ENCODE data around the gene CCDC178. TPM values are rescaled to one million over a fixed set of nuclear protein-coding genes. Genes with fewer than 3 reads are reported as not detected.
A peak's percentile ranks its signal among the peaks of the same experiment; 100 is the strongest.

Gene CCDC178
- total RNA-seq, 1 donor from 2014 or later = not detected

DNA sequence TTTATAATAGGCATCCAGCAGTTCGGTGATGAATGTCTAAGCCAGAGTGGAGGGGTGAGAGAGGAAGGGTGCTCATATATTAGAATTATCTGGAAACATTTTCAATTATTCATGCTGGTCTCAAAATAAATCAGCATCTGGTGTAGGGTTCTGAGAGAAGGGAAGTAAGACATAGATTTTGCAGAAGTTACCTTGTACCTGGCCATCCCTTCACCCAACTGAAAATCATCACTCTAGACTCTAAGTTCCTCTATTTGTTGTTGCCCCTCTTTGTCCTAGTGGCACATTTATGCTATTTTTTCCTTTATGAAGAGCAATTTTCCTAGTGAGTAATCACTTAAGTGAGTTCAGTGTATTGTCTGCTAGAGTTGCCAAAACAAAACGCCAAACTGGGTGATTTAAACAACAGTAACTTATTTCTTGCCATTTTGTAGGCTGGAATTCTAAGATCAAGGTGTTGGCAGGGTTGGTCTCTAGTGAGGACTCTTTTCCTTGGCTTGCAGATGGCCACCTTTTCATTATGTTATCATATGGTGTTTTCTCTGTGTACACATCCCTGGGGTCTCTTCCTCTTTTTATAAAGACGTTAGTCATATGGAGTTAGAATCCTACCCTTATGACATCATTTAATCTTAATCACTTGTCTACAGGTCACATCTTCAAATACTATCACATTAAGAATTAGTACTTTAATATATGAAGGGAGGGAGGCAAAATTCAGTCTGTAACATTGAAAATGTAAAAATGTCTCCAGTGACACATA is 537.8 kb downstream of the CCDC178 start:
- Mint-ChIP-seq H3K9me3 (ENCODE audit: unreplicated experiment) (peaks cover 4% of the 10 kb centered on the region), H3K4me3 (ENCODE audit: unreplicated experiment) (no peak overlapping the region), H3K27ac (ENCODE audit: unreplicated experiment) (no peak overlapping the region), H3K27me3 (ENCODE audit: unreplicated experiment) (peaks cover 9% of the 10 kb centered on the region), H3K36me3 (ENCODE audit: unreplicated experiment) (no peaks in the 10 kb centered on the region), H3K4me1 (ENCODE audit: unreplicated experiment) (no peaks in the 10 kb centered on the region)
- no peak for DNase-seq (ENCODE audit: extremely low spot score, unreplicated experiment)
- TF ChIP-seq, protein P1, sequence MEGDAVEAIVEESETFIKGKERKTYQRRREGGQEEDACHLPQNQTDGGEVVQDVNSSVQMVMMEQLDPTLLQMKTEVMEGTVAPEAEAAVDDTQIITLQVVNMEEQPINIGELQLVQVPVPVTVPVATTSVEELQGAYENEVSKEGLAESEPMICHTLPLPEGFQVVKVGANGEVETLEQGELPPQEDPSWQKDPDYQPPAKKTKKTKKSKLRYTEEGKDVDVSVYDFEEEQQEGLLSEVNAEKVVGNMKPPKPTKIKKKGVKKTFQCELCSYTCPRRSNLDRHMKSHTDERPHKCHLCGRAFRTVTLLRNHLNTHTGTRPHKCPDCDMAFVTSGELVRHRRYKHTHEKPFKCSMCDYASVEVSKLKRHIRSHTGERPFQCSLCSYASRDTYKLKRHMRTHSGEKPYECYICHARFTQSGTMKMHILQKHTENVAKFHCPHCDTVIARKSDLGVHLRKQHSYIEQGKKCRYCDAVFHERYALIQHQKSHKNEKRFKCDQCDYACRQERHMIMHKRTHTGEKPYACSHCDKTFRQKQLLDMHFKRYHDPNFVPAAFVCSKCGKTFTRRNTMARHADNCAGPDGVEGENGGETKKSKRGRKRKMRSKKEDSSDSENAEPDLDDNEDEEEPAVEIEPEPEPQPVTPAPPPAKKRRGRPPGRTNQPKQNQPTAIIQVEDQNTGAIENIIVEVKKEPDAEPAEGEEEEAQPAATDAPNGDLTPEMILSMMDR (IDR thresholded peaks at IDR 0.05) = no peak

DNA sequence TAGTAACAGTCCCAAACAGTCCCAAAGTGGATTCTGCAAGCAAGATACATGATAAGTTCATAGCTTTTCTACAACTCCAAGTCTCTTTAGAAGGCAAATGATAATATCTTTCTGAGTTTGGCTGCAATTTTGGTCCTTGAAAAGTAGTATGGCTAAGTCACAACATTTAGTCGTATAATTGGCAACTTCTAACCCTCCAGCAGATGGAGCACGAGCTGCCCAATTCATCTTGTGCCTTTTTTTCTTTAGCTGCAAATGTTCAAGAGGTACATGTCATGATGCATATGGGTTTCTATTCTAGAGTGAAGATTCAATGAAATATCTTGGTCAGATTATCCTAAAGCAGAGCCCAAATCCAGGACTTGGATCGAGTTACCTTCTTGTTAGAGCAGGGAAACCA is 540.7 kb downstream of the CCDC178 start:
- H3K27me3 Mint-ChIP-seq (ENCODE audit: unreplicated experiment) = peaks cover 4% of the 10 kb centered on the region
- TF ChIP-seq, protein P1 (IDR thresholded peaks at IDR 0.05) = peak; percentile 6
- H3K4me3 Mint-ChIP-seq (ENCODE audit: unreplicated experiment) = no peak overlapping the region
- peaks cover 13% of the 10 kb centered on the region for H3K9me3 Mint-ChIP-seq (ENCODE audit: unreplicated experiment)
- H3K4me1 Mint-ChIP-seq (ENCODE audit: unreplicated experiment) = no peaks in the 10 kb centered on the region
- H3K36me3 Mint-ChIP-seq (ENCODE audit: unreplicated experiment) = no peaks in the 10 kb centered on the region
- H3K27ac Mint-ChIP-seq (ENCODE audit: unreplicated experiment) = no peak overlapping the region
- no peak for DNase-seq (ENCODE audit: extremely low spot score, unreplicated experiment)

DNA sequence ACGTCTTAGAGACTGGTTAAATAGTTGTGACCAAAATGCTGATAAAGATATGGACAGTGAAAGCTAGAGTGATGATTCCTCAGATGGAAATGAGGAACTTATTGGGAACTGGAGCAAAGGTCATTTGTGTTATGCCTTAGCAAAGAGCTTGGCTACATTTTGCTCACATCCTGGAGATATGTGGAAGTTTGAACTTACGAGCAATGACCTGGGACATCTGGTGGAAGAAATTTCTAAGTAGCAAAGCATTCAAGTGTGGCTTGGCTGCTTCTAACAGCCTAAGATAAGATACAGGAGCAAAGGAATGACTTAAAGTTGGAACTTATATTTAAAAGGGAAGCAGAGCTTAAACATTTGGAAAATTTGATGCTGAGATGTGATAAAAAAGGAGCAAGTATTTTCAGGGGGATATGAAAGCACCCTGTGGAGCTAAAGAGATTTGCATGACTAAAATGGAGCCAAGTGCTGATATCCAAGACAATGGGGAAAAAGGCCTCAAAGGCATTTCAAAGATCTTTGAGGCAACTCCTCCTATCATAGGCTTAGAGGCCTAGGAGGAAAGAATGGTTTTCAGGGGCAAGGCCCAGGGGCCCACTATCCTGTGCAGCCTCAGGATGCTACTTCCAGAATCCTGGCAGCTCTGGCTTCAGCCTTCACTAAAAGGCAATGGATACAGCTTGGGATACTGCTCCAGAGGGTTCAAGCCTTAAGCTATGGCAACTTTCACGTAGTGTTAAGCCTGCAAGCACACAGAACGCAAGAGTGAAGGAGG is 543.6 kb downstream of the CCDC178 start:
- H3K27me3 Mint-ChIP-seq (ENCODE audit: unreplicated experiment) = peaks cover 2% of the 10 kb centered on the region
- H3K36me3 Mint-ChIP-seq (ENCODE audit: unreplicated experiment) = no peaks in the 10 kb centered on the region
- H3K27ac Mint-ChIP-seq (ENCODE audit: unreplicated experiment) = no peak overlapping the region
- no peak for DNase-seq (ENCODE audit: extremely low spot score, unreplicated experiment)
- H3K4me3 Mint-ChIP-seq (ENCODE audit: unreplicated experiment) = no peak overlapping the region
- H3K4me1 Mint-ChIP-seq (ENCODE audit: unreplicated experiment) = no peaks in the 10 kb centered on the region
- H3K9me3 Mint-ChIP-seq (ENCODE audit: unreplicated experiment) = peaks cover 13% of the 10 kb centered on the region
- TF ChIP-seq, protein P1 (IDR thresholded peaks at IDR 0.05) = no peak

GRCh38 chr18:32893915-32894314 is 546.6 kb downstream of the CCDC178 start:
- no peak overlapping the region for H3K27ac Mint-ChIP-seq (ENCODE audit: unreplicated experiment)
- H3K36me3 Mint-ChIP-seq (ENCODE audit: unreplicated experiment) = no peaks in the 10 kb centered on the region
- H3K9me3 Mint-ChIP-seq (ENCODE audit: unreplicated experiment) = peaks cover 13% of the 10 kb centered on the region
- TF ChIP-seq, protein P1 (IDR thresholded peaks at IDR 0.05) = no peak
- DNase-seq (ENCODE audit: extremely low spot score, unreplicated experiment) = no peak
- no peaks in the 10 kb centered on the region for H3K4me1 Mint-ChIP-seq (ENCODE audit: unreplicated experiment)
- no peak overlapping the region for H3K4me3 Mint-ChIP-seq (ENCODE audit: unreplicated experiment)
- peaks cover 2% of the 10 kb centered on the region for H3K27me3 Mint-ChIP-seq (ENCODE audit: unreplicated experiment)

GRCh38 chr18:32891797-32892196 is 548.7 kb downstream of the CCDC178 start:
- no peaks in the 10 kb centered on the region for H3K4me1 Mint-ChIP-seq (ENCODE audit: unreplicated experiment)
- no peaks in the 10 kb centered on the region for H3K27me3 Mint-ChIP-seq (ENCODE audit: unreplicated experiment)
- no peak for DNase-seq (ENCODE audit: extremely low spot score, unreplicated experiment)
- H3K9me3 Mint-ChIP-seq (ENCODE audit: unreplicated experiment) = peaks cover 6% of the 10 kb centered on the region
- H3K36me3 Mint-ChIP-seq (ENCODE audit: unreplicated experiment) = no peaks in the 10 kb centered on the region
- TF ChIP-seq, protein P1 (IDR thresholded peaks at IDR 0.05) = no peak
- no peak overlapping the region for H3K4me3 Mint-ChIP-seq (ENCODE audit: unreplicated experiment)
- no peak overlapping the region for H3K27ac Mint-ChIP-seq (ENCODE audit: unreplicated experiment)
